Measurements from ENCODE around the gene RPS6KB1.
"Not testable (repeated sequence)": the region's sequence is repeated elsewhere in the genome, so short reads cannot be mapped to it uniquely, and the experiment has no call there.

RPS6KB1 gene

GRCh38 chr17:59946433-59946832 is 53.5 kb downstream of the RPS6KB1 start:
- not testable (repeated sequence) for DNase-seq

DNA sequence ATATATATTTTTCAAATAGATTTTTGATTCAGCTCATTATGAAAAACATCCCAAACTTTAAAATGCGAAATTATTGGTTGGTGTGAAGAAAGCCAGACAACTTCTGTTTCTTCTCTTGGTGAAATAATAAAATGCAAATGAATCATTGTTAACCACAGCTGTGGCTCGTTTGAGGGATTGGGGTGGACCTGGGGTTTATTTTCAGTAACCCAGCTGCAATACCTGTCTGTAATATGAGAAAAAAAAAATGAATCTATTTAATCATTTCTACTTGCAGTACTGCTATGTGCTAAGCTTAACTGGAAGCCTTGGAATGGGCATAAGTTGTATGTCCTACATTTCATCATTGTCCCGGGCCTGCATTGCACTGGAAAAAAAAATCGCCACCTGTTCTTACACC is 54.4 kb downstream of the RPS6KB1 start:
- not testable (repeated sequence) for DNase-seq

- DNase-seq: no peak
Measured at GRCh38 chr17:59950049-59950448, 57.1 kb downstream of the RPS6KB1 start.

- no peak for DNase-seq
Measured at GRCh38 chr17:59954856-59955255, 61.9 kb downstream of the RPS6KB1 start.

DNA sequence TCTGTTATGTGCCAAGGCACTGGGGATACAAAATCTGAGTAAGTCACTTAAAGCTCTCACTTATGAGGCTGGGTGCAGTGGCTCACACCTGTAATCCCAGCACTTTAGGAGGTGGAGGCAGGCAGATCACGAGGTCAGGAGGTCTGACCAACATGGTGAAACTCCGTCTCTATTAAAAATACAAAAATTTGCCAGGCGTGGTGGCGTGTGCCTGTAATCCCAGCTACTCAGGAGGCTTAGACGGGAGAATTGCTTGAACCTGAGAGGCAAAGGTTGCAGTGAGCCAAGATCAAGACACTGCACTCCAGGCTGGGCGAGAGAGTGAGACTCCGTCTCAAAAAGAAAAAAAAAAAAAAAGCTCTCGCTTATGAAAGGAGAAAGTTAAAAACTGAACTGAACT is 66.7 kb downstream of the RPS6KB1 start:
- DNase-seq: not testable (repeated sequence)

- DNase-seq: no peak
Measured at GRCh38 chr17:59962739-59963318, 69.9 kb downstream of the RPS6KB1 start.

DNA sequence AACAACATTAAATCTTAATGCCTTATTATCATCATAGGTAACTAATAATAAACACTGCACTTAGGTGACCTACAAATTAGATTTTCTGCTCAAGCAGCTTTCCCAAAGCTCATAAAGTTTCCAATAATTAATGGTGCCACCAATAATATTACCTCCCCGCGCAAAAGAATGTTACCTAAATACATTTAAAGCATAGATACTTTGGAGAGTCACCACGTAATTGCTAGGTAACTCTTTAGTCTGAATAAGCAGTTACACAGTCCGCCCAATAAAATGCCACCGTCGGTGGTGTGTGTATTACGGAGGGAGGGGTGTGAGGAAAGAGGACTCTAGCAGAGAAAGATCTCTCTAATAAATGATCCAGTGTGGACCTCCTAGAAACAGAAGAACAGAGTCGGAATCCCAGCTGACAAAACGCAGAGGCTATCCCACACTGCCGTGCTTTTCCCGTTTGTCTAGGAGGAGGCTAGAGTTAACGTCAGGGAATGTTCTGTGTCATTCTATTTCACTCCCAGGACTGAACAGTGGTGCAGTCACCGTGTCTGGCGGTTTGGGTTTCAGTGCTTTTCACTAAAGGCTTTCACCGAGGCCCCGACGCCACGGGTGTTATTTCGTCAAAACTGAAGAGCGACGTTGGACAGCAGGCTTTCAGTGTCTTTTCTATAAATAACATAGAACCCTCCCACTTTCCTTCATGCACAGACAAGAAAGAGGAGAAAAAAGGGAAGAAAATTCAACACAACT is 71.0 kb downstream of the RPS6KB1 start:
- DNase-seq: peak in 1 of 2 experiments; percentile 44

GRCh38 chr17:59964482-59965328 is 71.8 kb downstream of the RPS6KB1 start, which contains the start of gene RNFT1:
Gene RNFT1 (minus strand): TSS chr17:59964740. CDS start chr17:59964663, 77 bp downstream.
- peak; percentile 4 to 64 for DNase-seq

GRCh38 chr17:59971771-59972170 is 78.8 kb downstream of the RPS6KB1 start:
- not testable (repeated sequence) for DNase-seq

GRCh38 chr17:59972778-59973177 is 79.9 kb downstream of the RPS6KB1 start:
- DNase-seq: no peak

GRCh38 chr17:59973483-59973882 is 80.6 kb downstream of the RPS6KB1 start:
- DNase-seq: not testable (repeated sequence)

DNA sequence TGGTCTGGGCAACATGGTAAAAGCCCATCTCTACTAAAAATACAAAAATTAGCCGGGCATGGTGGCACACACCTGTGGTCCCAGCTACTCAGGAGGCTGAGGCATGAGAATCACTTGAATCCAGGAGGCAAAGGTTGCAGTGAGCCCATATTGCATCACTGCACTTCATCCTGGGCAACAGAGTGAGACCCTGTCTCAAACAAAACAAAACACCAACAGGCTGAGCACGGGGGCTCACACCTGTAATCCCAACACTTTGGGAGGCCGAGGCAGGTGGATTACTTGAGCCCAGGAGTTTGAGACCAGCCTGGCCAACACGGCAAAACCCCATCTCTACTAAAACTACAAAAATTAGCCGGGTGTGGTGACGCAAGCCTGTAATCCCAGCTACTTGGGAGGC is 82.2 kb downstream of the RPS6KB1 start:
- not testable (repeated sequence) for DNase-seq

DNA sequence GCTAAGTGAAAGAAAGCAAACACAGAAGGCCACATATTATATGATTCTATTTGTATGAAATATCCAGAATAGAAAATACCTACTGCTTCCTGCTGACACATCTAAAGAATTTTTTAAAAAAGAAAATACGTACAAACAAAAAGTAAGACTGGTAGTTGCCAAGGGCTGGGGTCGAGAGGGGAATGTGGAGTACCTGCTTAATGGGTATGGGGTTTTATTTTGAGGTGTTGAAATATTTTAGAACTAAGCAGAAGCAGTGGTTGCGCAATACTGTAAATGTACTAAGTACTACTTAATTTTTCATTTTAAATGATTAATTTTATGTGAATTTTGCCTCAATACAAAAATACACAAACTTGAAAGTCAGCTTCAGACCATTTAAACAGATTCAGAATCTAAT is 103.7 kb downstream of the RPS6KB1 start:
- DNase-seq: not testable (repeated sequence)
